H9 (cell line): ENCODE measurements around the gene GRID2. TPM values are rescaled to one million over a fixed set of nuclear protein-coding genes. Genes with fewer than 3 reads are reported as not detected.

Experiments used
- DNase-seq: peaks from one replicate; pipeline ENCODE4 v3.0.0-alpha.2; 2017
- H2AFZ ChIP-seq: one replicate; pipeline ENCODE4 v1.6.1; 2013; ENCODE audit warnings: mild to moderate bottlenecking, low read length, control low read depth, moderate library complexity
- H2AK5ac ChIP-seq: 2 replicates; pipeline ENCODE4 v1.6.1; 2013; ENCODE audit warnings: low read length, control low read depth, mixed read lengths; ENCODE audit not compliant: insufficient read length
- H2BK120ac ChIP-seq: one replicate; pipeline ENCODE4 v1.6.1; 2013; ENCODE audit warnings: low read depth, mild to moderate bottlenecking, low read length, control low read depth, inconsistent platforms; ENCODE audit not compliant: poor library complexity, severe bottlenecking
- H2BK12ac ChIP-seq: 2 replicates; pipeline ENCODE4 v1.6.1; 2013; ENCODE audit warnings: low read length, control low read depth, mixed read lengths, low read depth; ENCODE audit not compliant: insufficient read length
- H2BK15ac ChIP-seq: 2 replicates; pipeline ENCODE4 v1.6.1; 2013; ENCODE audit warnings: low read depth, low read length, control low read depth
- H2BK20ac ChIP-seq: one replicate; pipeline ENCODE4 v1.6.1; 2013; ENCODE audit warnings: low read depth, mild to moderate bottlenecking, low read length, control low read depth, inconsistent platforms; ENCODE audit not compliant: poor library complexity, severe bottlenecking
- H2BK5ac ChIP-seq: 2 replicates; pipeline ENCODE4 v1.6.1; 2013; ENCODE audit warnings: low read length, control low read depth, mixed read lengths; ENCODE audit not compliant: insufficient read length
- H3K14ac ChIP-seq: 2 replicates; pipeline ENCODE4 v1.6.1; 2013; ENCODE audit warnings: low read length, control low read depth; ENCODE audit not compliant: insufficient read depth
- H3K18ac ChIP-seq: 2 replicates; pipeline ENCODE4 v1.6.1; 2013; ENCODE audit warnings: low read depth, mild to moderate bottlenecking, mixed read lengths, low read length, control low read depth; ENCODE audit not compliant: insufficient read length
- H3K23ac ChIP-seq: 2 replicates; pipeline ENCODE4 v1.6.1; 2013; ENCODE audit warnings: low read length, control low read depth, mixed read lengths, low read depth; ENCODE audit not compliant: insufficient read length
- H3K23me2 ChIP-seq: 2 replicates; pipeline ENCODE4 v1.6.1; 2013; ENCODE audit warnings: low read depth, mild to moderate bottlenecking, mixed read lengths, low read length, control low read depth; ENCODE audit not compliant: insufficient read length, poor library complexity, severe bottlenecking
- H3K27ac ChIP-seq: 2 replicates; pipeline ENCODE4 v1.5.1; 2013; ENCODE audit warnings: low read length, control low read depth, mixed read lengths, low read depth; ENCODE audit not compliant: insufficient read length
- H3K27me3 ChIP-seq: 2 replicates; pipeline ENCODE4 v1.6.1; 2013; ENCODE audit warnings: low read length, control low read depth, inconsistent platforms; ENCODE audit not compliant: insufficient read depth
- H3K4ac ChIP-seq: 2 replicates; pipeline ENCODE4 v1.6.1; 2013; ENCODE audit warnings: low read depth, mild to moderate bottlenecking, control low read depth, inconsistent platforms, low read length, moderate library complexity
- H3K4me1 ChIP-seq: 2 replicates; pipeline ENCODE4 v1.6.1; 2013; ENCODE audit warnings: low read length, control low read depth, inconsistent platforms; ENCODE audit not compliant: insufficient read depth
- H3K4me2 ChIP-seq: 2 replicates; pipeline ENCODE4 v1.6.1; 2013; ENCODE audit warnings: low read length, control low read depth, mixed read lengths; ENCODE audit not compliant: insufficient read length, insufficient read depth
- H3K56ac ChIP-seq: 2 replicates; pipeline ENCODE4 v1.6.1; 2013; ENCODE audit warnings: low read depth, mild to moderate bottlenecking, mixed read lengths, low read length, control low read depth; ENCODE audit not compliant: insufficient read length
- H3K79me1 ChIP-seq: 2 replicates; pipeline ENCODE4 v1.6.1; 2013; ENCODE audit warnings: low read depth, mild to moderate bottlenecking, moderate library complexity, low read length, control low read depth, inconsistent platforms; ENCODE audit not compliant: insufficient read depth, poor library complexity, severe bottlenecking
- H3K79me2 ChIP-seq: 2 replicates; pipeline ENCODE4 v1.6.1; 2013; ENCODE audit warnings: low read length, control low read depth, inconsistent platforms; ENCODE audit not compliant: insufficient read depth
- H3K9ac ChIP-seq: 2 replicates; pipeline ENCODE4 v1.6.1; 2013; ENCODE audit warnings: low read length, control low read depth, mixed read lengths; ENCODE audit not compliant: insufficient read length; ENCODE audit errors: extremely low read depth
- H3K9me3 ChIP-seq: one replicate; pipeline ENCODE4 v1.6.1; 2013; ENCODE audit warnings: low read depth, low read length, inconsistent platforms; ENCODE audit not compliant: control insufficient read depth
- H3T11ph ChIP-seq: one replicate; pipeline ENCODE4 v1.6.1; 2013; ENCODE audit warnings: mild to moderate bottlenecking, low read length, control low read depth, inconsistent platforms
- H4K20me1 ChIP-seq: one replicate; pipeline ENCODE4 v1.6.1; 2013; ENCODE audit not compliant: control insufficient read depth, insufficient read length, insufficient read depth
- H4K5ac ChIP-seq: 2 replicates; pipeline ENCODE4 v1.6.1; 2013; ENCODE audit warnings: low read depth, mild to moderate bottlenecking, mixed read lengths, low read length, control low read depth; ENCODE audit not compliant: insufficient read length
- H4K8ac ChIP-seq: replicated peaks from 2 replicates; pipeline ENCODE4 v1.6.1; 2013; ENCODE audit warnings: low read length, control low read depth, mixed read lengths, low read depth; ENCODE audit not compliant: insufficient read length
- H4K91ac ChIP-seq: 2 replicates; pipeline ENCODE4 v1.6.1; 2013; ENCODE audit warnings: low read depth, mild to moderate bottlenecking, moderate library complexity, mixed read lengths, low read length, control low read depth; ENCODE audit not compliant: insufficient read length
- H3K27ac Mint-ChIP-seq, 3 experiments: 2 replicates in 2 of 3; 3 replicates in 1 of 3; pipeline ENCODE4 v1.8.0; 2020 to 2021; ENCODE audit warnings: mixed read lengths in 3 of 3, mild to moderate bottlenecking in 1 of 3, moderate library complexity in 1 of 3
- H3K27me3 Mint-ChIP-seq: 2 replicates; pipeline ENCODE4 v1.8.0; 2021; ENCODE audit warnings: low read depth, mild to moderate bottlenecking, moderate library complexity, mixed read lengths
- H3K36me3 Mint-ChIP-seq, 3 experiments: 2 replicates in 2 of 3; 3 replicates in 1 of 3; pipeline ENCODE4 v1.8.0; 2020 to 2021; ENCODE audit warnings: low read depth in 3 of 3, mixed read lengths in 3 of 3; ENCODE audit not compliant: insufficient read depth in 1 of 3
- H3K4me1 Mint-ChIP-seq, 2 experiments: 2 replicates each; pipeline ENCODE4 v1.8.0; 2020; ENCODE audit warnings: mixed read lengths in 2 of 2
- H3K4me3 Mint-ChIP-seq, 2 experiments: 2 replicates in 1 of 2; 3 replicates in 1 of 2; pipeline ENCODE4 v1.8.0; 2020 to 2021; ENCODE audit warnings: mild to moderate bottlenecking in 2 of 2, mixed read lengths in 2 of 2, moderate library complexity in 1 of 2
- H3K9me3 Mint-ChIP-seq, 2 experiments: 2 replicates in 1 of 2; 3 replicates in 1 of 2; pipeline ENCODE4 v1.8.0; 2020; ENCODE audit warnings: mild to moderate bottlenecking in 2 of 2, mixed read lengths in 2 of 2, moderate library complexity in 1 of 2
- WGBS: extraction: QIAGEN DNeasy Blood & Tissue Kit; methylation state at CpG from one replicate; pipeline ENCODE4 v1.1.7; 2013; ENCODE audit warnings: missing lambda C conversion rate, low lambda C conversion rate, mixed read lengths; ENCODE audit not compliant: insufficient read length; ENCODE audit errors: extremely low coverage; 5-methylcytosine and 5-hydroxymethylcytosine counted together
- total RNA-seq: library from RNA; stranded (reverse); gene quantifications from 2 replicates; pipeline ENCODE4 v1.2.1, GENCODE V29; 2021
- TF ChIP-seq, protein P1 (sequence below): fragments of 200-600 bp; sonication (generic); conservative IDR thresholded peaks from 3 replicates; pipeline ENCODE4 v1.8.0; 2021; ENCODE audit warnings: antibody characterized with exemption, mild to moderate bottlenecking

GRID2 gene
- total RNA-seq, 1 experiment from 2014 or later: 21.8 TPM

- H4K91ac ChIP-seq: no peak overlapping the region
- H2AK5ac ChIP-seq: no peak overlapping the region
- H3T11ph ChIP-seq: no peak overlapping the region
- no peak overlapping the region for H3K27ac ChIP-seq
- no peaks in the 10 kb centered on the region for H3K79me1 ChIP-seq
- H3K14ac ChIP-seq: no peak overlapping the region
- peaks cover under 1% of the 10 kb centered on the region; the same call in 1 of the 2 replicates for H3K4me1 ChIP-seq
- no peak overlapping the region for H2BK15ac ChIP-seq
- peaks cover 2% of the 10 kb centered on the region; the same call in 1 of the 2 replicates for H3K79me2 ChIP-seq
- no peak overlapping the region for H3K56ac ChIP-seq
- no peak for DNase-seq
- no peaks in the 10 kb centered on the region for H3K27me3 Mint-ChIP-seq
- no peak overlapping the region for H2BK120ac ChIP-seq
- no peak overlapping the region for H4K5ac ChIP-seq
- no CpG with 5 or more reads among the region's 4 CpGs for WGBS
- TF ChIP-seq, protein P1, sequence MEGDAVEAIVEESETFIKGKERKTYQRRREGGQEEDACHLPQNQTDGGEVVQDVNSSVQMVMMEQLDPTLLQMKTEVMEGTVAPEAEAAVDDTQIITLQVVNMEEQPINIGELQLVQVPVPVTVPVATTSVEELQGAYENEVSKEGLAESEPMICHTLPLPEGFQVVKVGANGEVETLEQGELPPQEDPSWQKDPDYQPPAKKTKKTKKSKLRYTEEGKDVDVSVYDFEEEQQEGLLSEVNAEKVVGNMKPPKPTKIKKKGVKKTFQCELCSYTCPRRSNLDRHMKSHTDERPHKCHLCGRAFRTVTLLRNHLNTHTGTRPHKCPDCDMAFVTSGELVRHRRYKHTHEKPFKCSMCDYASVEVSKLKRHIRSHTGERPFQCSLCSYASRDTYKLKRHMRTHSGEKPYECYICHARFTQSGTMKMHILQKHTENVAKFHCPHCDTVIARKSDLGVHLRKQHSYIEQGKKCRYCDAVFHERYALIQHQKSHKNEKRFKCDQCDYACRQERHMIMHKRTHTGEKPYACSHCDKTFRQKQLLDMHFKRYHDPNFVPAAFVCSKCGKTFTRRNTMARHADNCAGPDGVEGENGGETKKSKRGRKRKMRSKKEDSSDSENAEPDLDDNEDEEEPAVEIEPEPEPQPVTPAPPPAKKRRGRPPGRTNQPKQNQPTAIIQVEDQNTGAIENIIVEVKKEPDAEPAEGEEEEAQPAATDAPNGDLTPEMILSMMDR: no peak
- peaks cover 0 to 5% (median 3%) of the 10 kb centered on the region in 3 experiments; a peak in 4 of 7 replicates for H3K36me3 Mint-ChIP-seq
- no peak overlapping the region for H3K9ac ChIP-seq
- peaks cover 27 to 29% of the 10 kb centered on the region in 2 experiments for H3K4me1 Mint-ChIP-seq
- no peak overlapping the region for H2BK20ac ChIP-seq
- peaks cover 24% of the 10 kb centered on the region for H3K23me2 ChIP-seq
- no peak overlapping the region for H2AFZ ChIP-seq
- no peak overlapping the region for H3K18ac ChIP-seq
- H3K9me3 Mint-ChIP-seq: no peaks in the 10 kb centered on the region
- H3K27ac Mint-ChIP-seq: no peak overlapping the region
- no peak overlapping the region for H3K23ac ChIP-seq
- no peak overlapping the region for H2BK5ac ChIP-seq
- no peak overlapping the region for H4K8ac ChIP-seq
- H3K27me3 ChIP-seq: no peaks in the 10 kb centered on the region
- no peaks in the 10 kb centered on the region for H4K20me1 ChIP-seq
- no peak overlapping the region for H2BK12ac ChIP-seq
- H3K4ac ChIP-seq: no peak overlapping the region
- H3K4me2 ChIP-seq: no peak overlapping the region
- H3K4me3 Mint-ChIP-seq: peak overlapping the region in 1 of 2 experiments; percentile 47; a peak in 3 of 5 replicates
- no peaks in the 10 kb centered on the region for H3K9me3 ChIP-seq
Measured at GRCh38 chr4:92307866-92308265, 4.1 kb downstream of the GRID2 start.
